Smooth muscle cell of bladder (primary cell): ENCODE data around the gene NELFA. TPM values are rescaled to one million over a fixed set of nuclear protein-coding genes. Genes with fewer than 3 reads are reported as not detected.

Experiments
- total RNA-seq: library from RNA; depleted of rRNA; stranded (reverse); fragments of >200 nt; gene quantifications from 2 replicates; pipeline ENCODE4 v1.2.3, GENCODE V29; 2014

The NELFA gene
- 10.5 and 11.6 TPM in 2 replicates for total RNA-seq

GRCh38 chr4:2008921-2009650, at the start of gene NELFA:
TSS of gene NELFA (minus strand) at chr4:2008974. CDS start at chr4:2008959, 15 bp downstream.

Other genes starting within 250 kb of the NELFA start
- gene FGFR3, start 215.7 kb downstream of the NELFA start, total RNA-seq, result 1.6 and 1.7 TPM in 2 replicates
- 70.8 and 88.7 TPM in 2 replicates for gene LETM1, start 152.8 kb downstream of the NELFA start, total RNA-seq
- gene NSD2, start 137.6 kb downstream of the NELFA start, total RNA-seq, result 29.6 and 36.3 TPM in 2 replicates
- gene NAT8L, start 50.4 kb upstream of the NELFA start, total RNA-seq, result under 0.01 and 0.09 TPM in 2 replicates
- 3.4 and 5.4 TPM in 2 replicates for gene HAUS3, start 233.1 kb upstream of the NELFA start, total RNA-seq
- gene POLN, start 233.1 kb upstream of the NELFA start, total RNA-seq, result 2.3 and 4.0 TPM in 2 replicates